Neural crest cell (in vitro differentiated cells): ENCODE results near the gene FICD. TPM values are rescaled to one million over a fixed set of nuclear protein-coding genes. Genes with fewer than 3 reads are reported as not detected.
"Not testable (repeated sequence)": the region's sequence is repeated elsewhere in the genome, so short reads cannot be mapped to it uniquely, and the experiment has no call there.

Experiments
- DNase-seq: peaks from one replicate; pipeline ENCODE4 v3.0.0; 2021; ENCODE audit warnings: low read depth, mixed read lengths, low spot score
- H3K27ac Mint-ChIP-seq: one replicate; pipeline ENCODE4 v1.8.0; 2021; ENCODE audit warnings: mild to moderate bottlenecking, mixed read lengths; ENCODE audit not compliant: unreplicated experiment
- H3K27me3 Mint-ChIP-seq: 2 replicates; pipeline ENCODE4 v1.8.0; 2021; ENCODE audit warnings: low read depth, mild to moderate bottlenecking, mixed read lengths
- H3K36me3 Mint-ChIP-seq: 2 replicates; pipeline ENCODE4 v1.8.0; 2021; ENCODE audit warnings: low read depth, mild to moderate bottlenecking, mixed read lengths
- H3K4me1 Mint-ChIP-seq: 2 replicates; pipeline ENCODE4 v1.8.0; 2021; ENCODE audit warnings: mixed read lengths
- H3K4me3 Mint-ChIP-seq: one replicate; pipeline ENCODE4 v1.8.0; 2021; ENCODE audit warnings: mild to moderate bottlenecking, mixed read lengths
- H3K9me3 Mint-ChIP-seq: 2 replicates; pipeline ENCODE4 v1.8.0; 2021; ENCODE audit warnings: mixed read lengths
- total RNA-seq: library from RNA; stranded (reverse); gene quantifications from 2 replicates; pipeline ENCODE4 v1.2.1, GENCODE V29; 2021
- TF ChIP-seq, protein P1 (sequence below): fragments of 200-600 bp; sonication (generic); conservative IDR thresholded peaks from 2 replicates; pipeline ENCODE4 v1.5.0; 2021; ENCODE audit warnings: antibody characterized with exemption, mild to moderate bottlenecking

Gene FICD
- total RNA-seq, 1 donor from 2014 or later, result 2.9 TPM

DNA sequence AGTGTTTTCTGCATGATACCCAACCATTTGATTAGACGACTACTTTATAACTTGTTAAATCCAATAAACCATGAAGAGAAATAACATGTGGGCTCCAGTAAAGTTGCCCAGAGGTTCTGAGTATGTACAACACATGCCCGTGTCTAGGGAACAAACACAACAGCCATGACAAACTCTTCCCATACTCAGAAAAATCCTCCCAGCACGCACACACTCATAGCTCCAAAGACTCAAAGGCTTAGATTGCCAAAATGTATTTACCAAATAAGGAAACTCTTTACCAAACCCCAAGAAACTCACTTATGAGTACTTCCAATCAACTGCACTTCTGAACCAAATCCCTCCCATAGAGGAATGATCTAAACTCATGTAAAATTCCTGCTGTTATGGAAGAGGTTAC is 28.6 kb downstream of the FICD start:
- TF ChIP-seq, protein P1, sequence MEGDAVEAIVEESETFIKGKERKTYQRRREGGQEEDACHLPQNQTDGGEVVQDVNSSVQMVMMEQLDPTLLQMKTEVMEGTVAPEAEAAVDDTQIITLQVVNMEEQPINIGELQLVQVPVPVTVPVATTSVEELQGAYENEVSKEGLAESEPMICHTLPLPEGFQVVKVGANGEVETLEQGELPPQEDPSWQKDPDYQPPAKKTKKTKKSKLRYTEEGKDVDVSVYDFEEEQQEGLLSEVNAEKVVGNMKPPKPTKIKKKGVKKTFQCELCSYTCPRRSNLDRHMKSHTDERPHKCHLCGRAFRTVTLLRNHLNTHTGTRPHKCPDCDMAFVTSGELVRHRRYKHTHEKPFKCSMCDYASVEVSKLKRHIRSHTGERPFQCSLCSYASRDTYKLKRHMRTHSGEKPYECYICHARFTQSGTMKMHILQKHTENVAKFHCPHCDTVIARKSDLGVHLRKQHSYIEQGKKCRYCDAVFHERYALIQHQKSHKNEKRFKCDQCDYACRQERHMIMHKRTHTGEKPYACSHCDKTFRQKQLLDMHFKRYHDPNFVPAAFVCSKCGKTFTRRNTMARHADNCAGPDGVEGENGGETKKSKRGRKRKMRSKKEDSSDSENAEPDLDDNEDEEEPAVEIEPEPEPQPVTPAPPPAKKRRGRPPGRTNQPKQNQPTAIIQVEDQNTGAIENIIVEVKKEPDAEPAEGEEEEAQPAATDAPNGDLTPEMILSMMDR, result no peak
- Mint-ChIP-seq H3K4me1 (no peaks in the 10 kb centered on the region), H3K4me3 (no peak overlapping the region), H3K27me3 (no peaks in the 10 kb centered on the region), H3K9me3 (no peaks in the 10 kb centered on the region), H3K27ac (no peak overlapping the region), H3K36me3 (peaks cover 7% of the 10 kb centered on the region)
- DNase-seq, result no peak

DNA sequence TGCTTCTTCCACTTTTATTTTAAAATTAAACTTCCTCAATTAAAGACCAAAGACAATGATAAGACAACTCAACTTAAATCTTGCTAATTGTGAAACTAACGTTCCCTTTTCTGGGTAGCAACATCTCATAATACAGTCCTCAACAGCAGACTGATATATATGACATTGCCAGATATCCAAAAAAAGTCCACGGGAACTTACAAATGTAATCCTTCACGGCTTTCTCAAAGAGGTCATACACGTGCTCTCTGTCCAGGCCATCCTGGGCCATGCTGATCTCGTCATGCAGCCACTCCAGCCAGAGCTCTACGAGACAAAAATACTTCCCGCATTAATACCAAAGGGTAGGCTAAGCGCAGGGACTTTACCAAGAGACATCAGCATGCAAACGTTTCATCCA is 32.6 kb downstream of the FICD start:
- DNase-seq, result no peak
- no peak overlapping the region for H3K27ac Mint-ChIP-seq
- H3K27me3 Mint-ChIP-seq, result no peaks in the 10 kb centered on the region
- no peak overlapping the region for H3K4me3 Mint-ChIP-seq
- no peaks in the 10 kb centered on the region for H3K9me3 Mint-ChIP-seq
- TF ChIP-seq, protein P1, result no peak
- H3K36me3 Mint-ChIP-seq, result peaks cover 5% of the 10 kb centered on the region
- peaks cover 4% of the 10 kb centered on the region for H3K4me1 Mint-ChIP-seq

DNA sequence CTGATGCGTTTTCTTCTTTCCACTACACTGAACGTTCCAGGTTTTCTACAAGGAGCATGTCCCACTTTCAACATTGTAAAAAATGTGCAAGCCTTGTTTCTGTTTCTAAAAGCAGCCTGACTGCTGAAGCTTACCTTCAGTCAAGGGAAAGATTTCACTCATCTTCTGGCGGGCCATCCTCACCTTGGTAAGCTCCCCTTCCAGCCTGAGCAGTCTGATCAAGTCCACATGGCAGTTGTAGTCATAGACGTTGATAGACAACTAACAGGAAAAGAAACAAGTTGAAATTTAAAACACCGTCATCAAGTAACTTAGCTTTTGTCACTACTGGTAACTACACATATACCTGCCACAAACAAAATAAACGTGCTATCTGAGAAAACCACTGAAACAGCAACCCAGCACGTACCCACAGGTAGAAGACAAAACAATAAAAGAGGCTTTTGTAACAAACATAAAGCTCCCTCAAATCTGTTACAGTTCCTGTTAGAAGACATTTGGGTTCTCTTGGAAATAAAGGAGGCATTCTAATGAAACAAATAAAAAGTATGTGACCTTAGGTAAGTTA is 34.0 kb downstream of the FICD start:
- Mint-ChIP-seq H3K36me3 (peaks cover 4% of the 10 kb centered on the region), H3K4me3 (no peak overlapping the region), H3K27ac (no peak overlapping the region), H3K27me3 (no peaks in the 10 kb centered on the region), H3K4me1 (peaks cover 10% of the 10 kb centered on the region), H3K9me3 (no peaks in the 10 kb centered on the region)
- TF ChIP-seq, protein P1, result no peak
- DNase-seq, result no peak

DNA sequence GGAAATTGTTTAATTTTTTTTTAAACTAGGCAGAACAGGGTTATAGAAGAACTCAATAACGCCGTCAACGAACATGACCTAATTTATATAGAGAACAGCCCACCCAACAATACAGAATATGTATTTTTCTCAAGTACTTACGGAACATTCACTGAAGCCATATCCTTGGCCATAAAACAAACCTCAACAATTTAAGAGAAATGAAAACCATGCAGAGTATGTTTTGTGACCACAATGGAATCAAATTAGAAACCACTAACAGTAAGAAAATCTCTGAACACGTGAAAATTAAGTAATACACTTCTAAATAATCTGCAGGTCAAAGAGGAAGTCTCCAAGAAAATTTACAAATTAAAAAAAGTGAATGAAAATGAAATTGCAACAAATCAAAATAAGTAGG is 36.5 kb downstream of the FICD start:
- no peak overlapping the region for H3K27ac Mint-ChIP-seq
- H3K27me3 Mint-ChIP-seq, result no peaks in the 10 kb centered on the region

DNA sequence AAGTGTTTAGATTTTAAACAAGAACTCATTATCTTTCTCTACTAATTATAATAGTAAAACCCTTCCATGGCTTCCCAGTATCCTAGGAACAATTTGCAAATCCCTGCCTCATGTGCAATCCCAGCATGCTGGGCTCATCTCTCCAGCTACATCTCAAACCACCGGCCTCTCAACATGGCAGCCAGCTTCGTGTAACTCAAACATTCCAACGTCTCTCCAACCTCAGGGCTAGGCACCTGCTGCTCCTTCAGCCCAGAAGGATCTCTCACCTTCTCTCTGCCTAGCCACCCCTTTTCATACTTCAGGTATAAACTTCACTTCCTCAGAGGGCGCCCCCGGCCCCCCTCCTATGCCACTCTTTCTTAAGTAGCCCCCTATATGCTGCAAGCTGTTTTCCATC is 38.7 kb downstream of the FICD start:
- H3K4me3 Mint-ChIP-seq, result no peak overlapping the region
- TF ChIP-seq, protein P1, result no peak
- no peak for DNase-seq
- no peaks in the 10 kb centered on the region for H3K9me3 Mint-ChIP-seq
- H3K27ac Mint-ChIP-seq, result no peak overlapping the region
- H3K4me1 Mint-ChIP-seq, result peaks cover 14% of the 10 kb centered on the region
- H3K36me3 Mint-ChIP-seq, result no peaks in the 10 kb centered on the region
- no peaks in the 10 kb centered on the region for H3K27me3 Mint-ChIP-seq

More for the DNA sequence above, 36.5 kb downstream of the FICD start:
- Mint-ChIP-seq H3K4me3 (no peak overlapping the region), H3K36me3 (peaks cover 3% of the 10 kb centered on the region), H3K4me1 (peaks cover 11% of the 10 kb centered on the region), H3K9me3 (no peaks in the 10 kb centered on the region)
- TF ChIP-seq, protein P1, result no peak
- no peak for DNase-seq

DNA sequence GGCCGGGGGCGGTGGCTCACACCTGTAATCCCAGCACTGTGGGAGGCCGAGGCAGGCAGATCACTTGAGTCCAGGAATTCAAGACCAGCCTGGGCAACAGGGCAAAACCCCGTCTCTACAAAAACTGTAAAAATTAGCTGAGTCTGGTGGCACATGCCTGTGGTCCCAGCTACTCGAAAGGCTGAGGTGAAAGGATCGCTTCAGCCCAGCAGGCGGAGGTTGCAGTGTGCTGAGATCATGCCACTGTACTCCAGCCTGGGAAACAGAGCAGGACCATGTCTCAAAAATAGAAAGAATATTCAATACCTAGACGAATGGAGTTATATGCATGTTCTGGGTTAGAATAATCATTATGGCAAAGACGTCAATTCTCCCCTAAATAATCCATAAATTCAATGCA is 40.3 kb downstream of the FICD start:
- not testable (repeated sequence) for H3K27me3 Mint-ChIP-seq, H3K4me3 Mint-ChIP-seq, DNase-seq, H3K9me3 Mint-ChIP-seq, H3K36me3 Mint-ChIP-seq, H3K27ac Mint-ChIP-seq
- H3K4me1 Mint-ChIP-seq, result peaks cover 23% of the 10 kb centered on the region
